DND-41 (cell line): ENCODE measurements around the gene INPP5F.

ENCODE experiments used
- ATAC-seq: fragments of 200-7000 bp; cut with Tn5 transposase; 3 replicates; pipeline ENCODE4 v1.9.1; 2021; ENCODE audit warnings: low read depth; ENCODE audit not compliant: insufficient read depth
- DNase-seq: peaks from one replicate; pipeline ENCODE4 v3.0.0-alpha.2; 2020
- H2AFZ ChIP-seq: 2 replicates; pipeline ENCODE4 v1.6.0; 2012; ENCODE audit warnings: low read depth, low read length
- H3K27ac ChIP-seq: 2 replicates; pipeline ENCODE4 v1.5.1; 2012; ENCODE audit warnings: low read length, inconsistent platforms
- H3K27me3 ChIP-seq: fragments of 200-600 bp; sonication (generic); 2 replicates; pipeline ENCODE4 v1.6.0; 2012; ENCODE audit warnings: low read length, mild to moderate bottlenecking, inconsistent platforms; ENCODE audit not compliant: insufficient read depth, poor library complexity
- H3K36me3 ChIP-seq: 2 replicates; pipeline ENCODE4 v1.5.1; 2012; ENCODE audit warnings: low read length, inconsistent platforms; ENCODE audit not compliant: insufficient read depth
- H3K4me1 ChIP-seq: 2 replicates; pipeline ENCODE4 v1.5.1; 2012; ENCODE audit warnings: mild to moderate bottlenecking, low read length; ENCODE audit not compliant: insufficient read depth
- H3K4me2 ChIP-seq: 2 replicates; pipeline ENCODE4 v1.6.0; 2012; ENCODE audit warnings: mild to moderate bottlenecking, moderate library complexity, low read length, inconsistent platforms; ENCODE audit not compliant: insufficient read depth
- H3K4me3 ChIP-seq, 2 experiments: fragments of 200-600 bp in 1 of 2; shearing (Covaris generic) in 1 of 2; 2 replicates each; pipeline ENCODE4 v1.5.1; 2012 to 2016; ENCODE audit warnings: inconsistent platforms in 2 of 2, low read length in 2 of 2, mild to moderate bottlenecking in 2 of 2, low read depth in 1 of 2, moderate library complexity in 1 of 2
- H3K79me2 ChIP-seq: 2 replicates; pipeline ENCODE4 v1.6.0; 2012; ENCODE audit warnings: low read length, inconsistent platforms; ENCODE audit not compliant: insufficient read depth
- H3K9ac ChIP-seq: 2 replicates; pipeline ENCODE4 v1.6.0; 2012; ENCODE audit warnings: low read depth, mild to moderate bottlenecking, inconsistent platforms, low read length, moderate library complexity
- H3K9me3 ChIP-seq: 2 replicates; pipeline ENCODE4 v1.5.1; 2012; ENCODE audit warnings: low read length, moderate library complexity, mild to moderate bottlenecking, inconsistent platforms; ENCODE audit not compliant: insufficient read depth, severe bottlenecking
- H4K20me1 ChIP-seq: 2 replicates; pipeline ENCODE4 v1.6.0; 2012; ENCODE audit warnings: low read length; ENCODE audit not compliant: insufficient read depth
- CTCF ChIP-seq: IDR thresholded peaks from 2 replicates; pipeline ENCODE4 v1.5.1; 2012; ENCODE audit warnings: borderline replicate concordance, low read length, moderate library complexity, mild to moderate bottlenecking; ENCODE audit not compliant: poor library complexity, severe bottlenecking; ENCODE audit errors: extremely low read depth
- EZH2 ChIP-seq: IDR thresholded peaks from 3 replicates; pipeline ENCODE4 v1.6.1; 2012; ENCODE audit warnings: borderline replicate concordance, low read depth, mild to moderate bottlenecking, moderate library complexity, low read length, inconsistent platforms; ENCODE audit not compliant: severe bottlenecking

The INPP5F gene

GRCh38 chr10:119777686-119778085 lies 51.8 kb downstream of the INPP5F start:
- H3K9ac ChIP-seq, result no peak overlapping the region
- DNase-seq, result no peak
- H3K4me2 ChIP-seq, result no peak overlapping the region
- no peak overlapping the region for H3K4me3 ChIP-seq
- no peaks in the 10 kb centered on the region for H3K4me1 ChIP-seq
- TF ChIP-seq EZH2, result no peak
- no peak for TF ChIP-seq CTCF
- no peaks in the 10 kb centered on the region for H3K36me3 ChIP-seq
- no peaks in the 10 kb centered on the region for H3K79me2 ChIP-seq
- ATAC-seq, result no peak
- no peaks in the 10 kb centered on the region; the same call in 1 of the 2 replicates for H4K20me1 ChIP-seq
- no peaks in the 10 kb centered on the region for H3K27me3 ChIP-seq
- H2AFZ ChIP-seq, result no peak overlapping the region
- H3K27ac ChIP-seq, result no peak overlapping the region
- no peaks in the 10 kb centered on the region for H3K9me3 ChIP-seq

- TF ChIP-seq EZH2, result no peak
- TF ChIP-seq CTCF, result no peak
- H3K4me1 ChIP-seq, result peaks cover 9% of the 10 kb centered on the region
- H3K27me3 ChIP-seq, result no peaks in the 10 kb centered on the region
- no peak overlapping the region for H3K4me3 ChIP-seq
- H4K20me1 ChIP-seq, result no peaks in the 10 kb centered on the region; the same call in 1 of the 2 replicates
- H3K79me2 ChIP-seq, result no peaks in the 10 kb centered on the region
- H3K36me3 ChIP-seq, result no peaks in the 10 kb centered on the region
- no peaks in the 10 kb centered on the region for H3K9me3 ChIP-seq
- no peak overlapping the region for H3K27ac ChIP-seq
- no peak overlapping the region for H3K4me2 ChIP-seq
- H2AFZ ChIP-seq, result no peak overlapping the region
- DNase-seq (no peak), ATAC-seq (no peak)
- no peak overlapping the region for H3K9ac ChIP-seq
Observed at GRCh38 chr10:119778776-119779445, 53.1 kb downstream of the INPP5F start.

GRCh38 chr10:119780879-119781480 lies 55.1 kb downstream of the INPP5F start:
- Histone ChIP-seq H2AFZ (no peak overlapping the region), H3K4me1 (peaks cover 29% of the 10 kb centered on the region), H3K79me2 (no peaks in the 10 kb centered on the region), H4K20me1 (no peaks in the 10 kb centered on the region; the same call in 1 of the 2 replicates), H3K9ac (no peak overlapping the region), H3K4me3 (no peak overlapping the region), H3K9me3 (no peaks in the 10 kb centered on the region), H3K27ac (no peak overlapping the region), H3K4me2 (no peak overlapping the region), H3K36me3 (no peaks in the 10 kb centered on the region), H3K27me3 (no peaks in the 10 kb centered on the region)
- TF ChIP-seq EZH2 (no peak), CTCF (no peak)
- DNase-seq, result no peak
- ATAC-seq, result no peak

GRCh38 chr10:119781498-119781897 lies 55.6 kb downstream of the INPP5F start:
- H3K27me3 ChIP-seq, result no peaks in the 10 kb centered on the region
- no peak for ATAC-seq

More at GRCh38 chr10:119781498-119781897, 55.6 kb downstream of the INPP5F start:
- no peak overlapping the region for H3K4me2 ChIP-seq
- TF ChIP-seq CTCF (no peak), EZH2 (no peak)
- H3K36me3 ChIP-seq, result no peaks in the 10 kb centered on the region
- DNase-seq, result no peak
- H3K4me3 ChIP-seq, result no peak overlapping the region
- H3K9ac ChIP-seq, result no peak overlapping the region
- no peaks in the 10 kb centered on the region; the same call in 1 of the 2 replicates for H4K20me1 ChIP-seq
- H3K27ac ChIP-seq, result no peak overlapping the region
- no peak overlapping the region for H2AFZ ChIP-seq
- peaks cover 30% of the 10 kb centered on the region for H3K4me1 ChIP-seq
- no peaks in the 10 kb centered on the region for H3K9me3 ChIP-seq
- H3K79me2 ChIP-seq, result no peaks in the 10 kb centered on the region
